SK-N-SH (cell line): ENCODE results near the gene RUVBL2.

Experiments
- CHD2 ChIP-seq: fragments of 150-350 bp; IDR thresholded peaks from 2 replicates; pipeline ENCODE4 v1.6.1; 2018; ENCODE audit warnings: low read length; ENCODE audit not compliant: partially characterized antibody
- FOXJ3 ChIP-seq: sonication (generic); formaldehyde crosslinking; IDR thresholded peaks from 2 replicates; pipeline ENCODE4 v1.5.1; 2020; ENCODE audit warnings: mild to moderate bottlenecking, missing genetic modification reagents
- GABPA ChIP-seq: IDR thresholded peaks from 2 replicates; pipeline ENCODE4 v1.4.0; 2012; ENCODE audit warnings: low read depth, mild to moderate bottlenecking
- MAX ChIP-seq: IDR thresholded peaks from 2 replicates; pipeline ENCODE4 v1.4.0; 2012; ENCODE audit warnings: low read depth
- NRF1 ChIP-seq: IDR thresholded peaks from 2 replicates; pipeline ENCODE4 v1.6.1; 2012; ENCODE audit warnings: low read depth, mild to moderate bottlenecking, low read length
- PBX3 ChIP-seq: IDR thresholded peaks from 2 replicates; pipeline ENCODE4; 2012
- POLR2AphosphoS5 ChIP-seq: IDR thresholded peaks from 2 replicates; pipeline ENCODE4 v1.6.1; 2012; ENCODE audit warnings: low read depth, low read length
- REST ChIP-seq: IDR thresholded peaks from 2 replicates; pipeline ENCODE4 v1.6.1; 2012; ENCODE audit warnings: mild to moderate bottlenecking, low read depth, low read length, moderate library complexity
- RFX5 ChIP-seq: IDR thresholded peaks from 2 replicates; pipeline ENCODE4 v1.6.1; 2012; ENCODE audit warnings: mild to moderate bottlenecking, improper control_type of control experiment, low read length
- TF ChIP-seq, protein P1 (sequence below): fragments of 200-600 bp; sonication (generic); IDR thresholded peaks from 2 replicates; pipeline ENCODE4 v1.6.1; 2017; ENCODE audit warnings: antibody characterized with exemption, mild to moderate bottlenecking, moderate library complexity
- TF ChIP-seq, protein P2 (sequence below): fragments of 150-350 bp; IDR thresholded peaks from 2 replicates; pipeline ENCODE4 v1.6.1; 2016; ENCODE audit warnings: mild to moderate bottlenecking, low read depth, low read length
- TF ChIP-seq, protein P3 (sequence below): IDR thresholded peaks from 2 replicates; pipeline ENCODE4 v1.4.0; 2012; ENCODE audit warnings: low read depth, borderline replicate concordance

DNA sequence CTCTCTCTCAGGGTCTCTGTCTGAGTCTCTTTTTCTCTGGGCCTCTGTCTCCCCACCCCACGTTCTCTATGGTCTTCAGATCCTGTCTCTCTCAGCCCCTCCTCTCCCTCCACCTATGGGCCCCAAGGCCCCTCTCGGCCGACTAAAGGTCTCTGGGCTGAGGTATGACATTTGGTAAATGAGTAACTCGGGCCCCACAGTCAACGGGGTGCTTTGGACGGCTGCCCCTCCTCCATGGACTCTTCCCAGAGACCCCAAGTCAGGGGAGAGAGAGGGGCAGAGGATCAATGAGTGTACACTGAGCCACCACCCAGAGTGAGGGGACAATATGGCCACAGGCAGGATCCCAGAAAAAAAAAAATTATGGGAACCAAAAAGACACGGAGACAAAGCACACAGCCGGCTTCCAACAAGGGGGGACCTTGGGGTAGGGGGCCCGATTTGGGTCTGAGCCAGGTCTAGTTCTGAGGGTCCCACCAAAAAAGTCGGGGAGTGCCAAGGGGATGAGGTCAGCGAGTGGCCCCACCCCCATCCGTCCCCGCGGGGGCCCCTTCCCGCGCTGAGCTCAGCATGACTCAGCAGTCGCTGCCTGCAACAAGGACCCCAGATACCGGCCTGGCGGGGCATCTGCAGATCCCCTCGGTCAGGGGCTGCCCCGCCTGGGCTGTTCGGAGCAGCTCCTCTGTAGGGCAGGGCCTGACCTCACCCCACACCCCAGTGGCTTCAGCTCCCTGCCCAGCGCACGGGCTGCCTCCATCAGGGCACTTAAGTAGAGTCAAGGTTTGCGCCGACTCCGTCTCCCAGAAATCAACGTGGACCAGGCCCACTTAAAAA is 30.1 kb upstream of the RUVBL2 start:
- TF ChIP-seq POLR2AphosphoS5: no peak; the same call in 1 of the 2 replicates
- TF ChIP-seq, protein P1, sequence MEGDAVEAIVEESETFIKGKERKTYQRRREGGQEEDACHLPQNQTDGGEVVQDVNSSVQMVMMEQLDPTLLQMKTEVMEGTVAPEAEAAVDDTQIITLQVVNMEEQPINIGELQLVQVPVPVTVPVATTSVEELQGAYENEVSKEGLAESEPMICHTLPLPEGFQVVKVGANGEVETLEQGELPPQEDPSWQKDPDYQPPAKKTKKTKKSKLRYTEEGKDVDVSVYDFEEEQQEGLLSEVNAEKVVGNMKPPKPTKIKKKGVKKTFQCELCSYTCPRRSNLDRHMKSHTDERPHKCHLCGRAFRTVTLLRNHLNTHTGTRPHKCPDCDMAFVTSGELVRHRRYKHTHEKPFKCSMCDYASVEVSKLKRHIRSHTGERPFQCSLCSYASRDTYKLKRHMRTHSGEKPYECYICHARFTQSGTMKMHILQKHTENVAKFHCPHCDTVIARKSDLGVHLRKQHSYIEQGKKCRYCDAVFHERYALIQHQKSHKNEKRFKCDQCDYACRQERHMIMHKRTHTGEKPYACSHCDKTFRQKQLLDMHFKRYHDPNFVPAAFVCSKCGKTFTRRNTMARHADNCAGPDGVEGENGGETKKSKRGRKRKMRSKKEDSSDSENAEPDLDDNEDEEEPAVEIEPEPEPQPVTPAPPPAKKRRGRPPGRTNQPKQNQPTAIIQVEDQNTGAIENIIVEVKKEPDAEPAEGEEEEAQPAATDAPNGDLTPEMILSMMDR: no peak
- no peak for TF ChIP-seq FOXJ3 (CRISPR knock-in tag)
- TF ChIP-seq PBX3: peak; percentile 48
- no peak for TF ChIP-seq CHD2
- TF ChIP-seq, protein P2, sequence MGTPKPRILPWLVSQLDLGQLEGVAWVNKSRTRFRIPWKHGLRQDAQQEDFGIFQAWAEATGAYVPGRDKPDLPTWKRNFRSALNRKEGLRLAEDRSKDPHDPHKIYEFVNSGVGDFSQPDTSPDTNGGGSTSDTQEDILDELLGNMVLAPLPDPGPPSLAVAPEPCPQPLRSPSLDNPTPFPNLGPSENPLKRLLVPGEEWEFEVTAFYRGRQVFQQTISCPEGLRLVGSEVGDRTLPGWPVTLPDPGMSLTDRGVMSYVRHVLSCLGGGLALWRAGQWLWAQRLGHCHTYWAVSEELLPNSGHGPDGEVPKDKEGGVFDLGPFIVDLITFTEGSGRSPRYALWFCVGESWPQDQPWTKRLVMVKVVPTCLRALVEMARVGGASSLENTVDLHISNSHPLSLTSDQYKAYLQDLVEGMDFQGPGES: no peak
- no peak for TF ChIP-seq NRF1
- TF ChIP-seq REST: no peak; the same call in 1 of the 2 replicates
- no peak for TF ChIP-seq MAX
- TF ChIP-seq, protein P3, sequence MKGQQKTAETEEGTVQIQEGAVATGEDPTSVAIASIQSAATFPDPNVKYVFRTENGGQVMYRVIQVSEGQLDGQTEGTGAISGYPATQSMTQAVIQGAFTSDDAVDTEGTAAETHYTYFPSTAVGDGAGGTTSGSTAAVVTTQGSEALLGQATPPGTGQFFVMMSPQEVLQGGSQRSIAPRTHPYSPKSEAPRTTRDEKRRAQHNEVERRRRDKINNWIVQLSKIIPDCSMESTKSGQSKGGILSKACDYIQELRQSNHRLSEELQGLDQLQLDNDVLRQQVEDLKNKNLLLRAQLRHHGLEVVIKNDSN: no peak
- TF ChIP-seq RFX5: no peak
- TF ChIP-seq GABPA: no peak
